Measurements from ENCODE around the gene CLTB. TPM values are rescaled to one million over a fixed set of nuclear protein-coding genes. Genes with fewer than 3 reads are reported as not detected.

The CLTB gene
- total and polyA plus RNA-seq, 2 of the 8 experiments (the other 6 are each of a cell fraction or from before 2014, with no cell fraction given) = 25.9 to 34.9 TPM

GRCh38 chr5:176362233-176362490 lies 54.2 kb downstream of the CLTB start (continued):
- TF ChIP-seq MAFK (IDR thresholded peaks at IDR 0.05; ENCODE audit: low read depth, low read length) (no peak), KDM4A (IDR thresholded peaks at IDR 0.05; ENCODE audit: low read depth, low read length, severe bottlenecking) (no peak)
- TF ChIP-seq, protein P1, sequence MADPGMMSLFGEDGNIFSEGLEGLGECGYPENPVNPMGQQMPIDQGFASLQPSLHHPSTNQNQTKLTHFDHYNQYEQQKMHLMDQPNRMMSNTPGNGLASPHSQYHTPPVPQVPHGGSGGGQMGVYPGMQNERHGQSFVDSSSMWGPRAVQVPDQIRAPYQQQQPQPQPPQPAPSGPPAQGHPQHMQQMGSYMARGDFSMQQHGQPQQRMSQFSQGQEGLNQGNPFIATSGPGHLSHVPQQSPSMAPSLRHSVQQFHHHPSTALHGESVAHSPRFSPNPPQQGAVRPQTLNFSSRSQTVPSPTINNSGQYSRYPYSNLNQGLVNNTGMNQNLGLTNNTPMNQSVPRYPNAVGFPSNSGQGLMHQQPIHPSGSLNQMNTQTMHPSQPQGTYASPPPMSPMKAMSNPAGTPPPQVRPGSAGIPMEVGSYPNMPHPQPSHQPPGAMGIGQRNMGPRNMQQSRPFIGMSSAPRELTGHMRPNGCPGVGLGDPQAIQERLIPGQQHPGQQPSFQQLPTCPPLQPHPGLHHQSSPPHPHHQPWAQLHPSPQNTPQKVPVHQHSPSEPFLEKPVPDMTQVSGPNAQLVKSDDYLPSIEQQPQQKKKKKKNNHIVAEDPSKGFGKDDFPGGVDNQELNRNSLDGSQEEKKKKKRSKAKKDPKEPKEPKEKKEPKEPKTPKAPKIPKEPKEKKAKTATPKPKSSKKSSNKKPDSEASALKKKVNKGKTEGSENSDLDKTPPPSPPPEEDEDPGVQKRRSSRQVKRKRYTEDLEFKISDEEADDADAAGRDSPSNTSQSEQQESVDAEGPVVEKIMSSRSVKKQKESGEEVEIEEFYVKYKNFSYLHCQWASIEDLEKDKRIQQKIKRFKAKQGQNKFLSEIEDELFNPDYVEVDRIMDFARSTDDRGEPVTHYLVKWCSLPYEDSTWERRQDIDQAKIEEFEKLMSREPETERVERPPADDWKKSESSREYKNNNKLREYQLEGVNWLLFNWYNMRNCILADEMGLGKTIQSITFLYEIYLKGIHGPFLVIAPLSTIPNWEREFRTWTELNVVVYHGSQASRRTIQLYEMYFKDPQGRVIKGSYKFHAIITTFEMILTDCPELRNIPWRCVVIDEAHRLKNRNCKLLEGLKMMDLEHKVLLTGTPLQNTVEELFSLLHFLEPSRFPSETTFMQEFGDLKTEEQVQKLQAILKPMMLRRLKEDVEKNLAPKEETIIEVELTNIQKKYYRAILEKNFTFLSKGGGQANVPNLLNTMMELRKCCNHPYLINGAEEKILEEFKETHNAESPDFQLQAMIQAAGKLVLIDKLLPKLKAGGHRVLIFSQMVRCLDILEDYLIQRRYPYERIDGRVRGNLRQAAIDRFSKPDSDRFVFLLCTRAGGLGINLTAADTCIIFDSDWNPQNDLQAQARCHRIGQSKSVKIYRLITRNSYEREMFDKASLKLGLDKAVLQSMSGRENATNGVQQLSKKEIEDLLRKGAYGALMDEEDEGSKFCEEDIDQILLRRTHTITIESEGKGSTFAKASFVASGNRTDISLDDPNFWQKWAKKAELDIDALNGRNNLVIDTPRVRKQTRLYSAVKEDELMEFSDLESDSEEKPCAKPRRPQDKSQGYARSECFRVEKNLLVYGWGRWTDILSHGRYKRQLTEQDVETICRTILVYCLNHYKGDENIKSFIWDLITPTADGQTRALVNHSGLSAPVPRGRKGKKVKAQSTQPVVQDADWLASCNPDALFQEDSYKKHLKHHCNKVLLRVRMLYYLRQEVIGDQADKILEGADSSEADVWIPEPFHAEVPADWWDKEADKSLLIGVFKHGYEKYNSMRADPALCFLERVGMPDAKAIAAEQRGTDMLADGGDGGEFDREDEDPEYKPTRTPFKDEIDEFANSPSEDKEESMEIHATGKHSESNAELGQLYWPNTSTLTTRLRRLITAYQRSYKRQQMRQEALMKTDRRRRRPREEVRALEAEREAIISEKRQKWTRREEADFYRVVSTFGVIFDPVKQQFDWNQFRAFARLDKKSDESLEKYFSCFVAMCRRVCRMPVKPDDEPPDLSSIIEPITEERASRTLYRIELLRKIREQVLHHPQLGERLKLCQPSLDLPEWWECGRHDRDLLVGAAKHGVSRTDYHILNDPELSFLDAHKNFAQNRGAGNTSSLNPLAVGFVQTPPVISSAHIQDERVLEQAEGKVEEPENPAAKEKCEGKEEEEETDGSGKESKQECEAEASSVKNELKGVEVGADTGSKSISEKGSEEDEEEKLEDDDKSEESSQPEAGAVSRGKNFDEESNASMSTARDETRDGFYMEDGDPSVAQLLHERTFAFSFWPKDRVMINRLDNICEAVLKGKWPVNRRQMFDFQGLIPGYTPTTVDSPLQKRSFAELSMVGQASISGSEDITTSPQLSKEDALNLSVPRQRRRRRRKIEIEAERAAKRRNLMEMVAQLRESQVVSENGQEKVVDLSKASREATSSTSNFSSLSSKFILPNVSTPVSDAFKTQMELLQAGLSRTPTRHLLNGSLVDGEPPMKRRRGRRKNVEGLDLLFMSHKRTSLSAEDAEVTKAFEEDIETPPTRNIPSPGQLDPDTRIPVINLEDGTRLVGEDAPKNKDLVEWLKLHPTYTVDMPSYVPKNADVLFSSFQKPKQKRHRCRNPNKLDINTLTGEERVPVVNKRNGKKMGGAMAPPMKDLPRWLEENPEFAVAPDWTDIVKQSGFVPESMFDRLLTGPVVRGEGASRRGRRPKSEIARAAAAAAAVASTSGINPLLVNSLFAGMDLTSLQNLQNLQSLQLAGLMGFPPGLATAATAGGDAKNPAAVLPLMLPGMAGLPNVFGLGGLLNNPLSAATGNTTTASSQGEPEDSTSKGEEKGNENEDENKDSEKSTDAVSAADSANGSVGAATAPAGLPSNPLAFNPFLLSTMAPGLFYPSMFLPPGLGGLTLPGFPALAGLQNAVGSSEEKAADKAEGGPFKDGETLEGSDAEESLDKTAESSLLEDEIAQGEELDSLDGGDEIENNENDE (IDR thresholded peaks at IDR 0.05; ENCODE audit: insufficient replicate concordance, low read length) = no peak

All from H1 (cell line).